HG02623 (cell line): ENCODE results near the gene ZNF25.
A peak's percentile ranks its signal among the peaks of the same experiment; 100 is the strongest.
"Not testable (repeated sequence)": the region's sequence is repeated elsewhere in the genome, so short reads cannot be mapped to it uniquely, and the experiment has no call there.

ENCODE experiments used
- ATAC-seq: cut with Tn5 transposase; IDR thresholded peaks from one replicate; pipeline ENCODE4 v1.9.1; 2021; ENCODE audit warnings: moderate library complexity; ENCODE audit not compliant: unreplicated experiment

Gene ZNF25

DNA sequence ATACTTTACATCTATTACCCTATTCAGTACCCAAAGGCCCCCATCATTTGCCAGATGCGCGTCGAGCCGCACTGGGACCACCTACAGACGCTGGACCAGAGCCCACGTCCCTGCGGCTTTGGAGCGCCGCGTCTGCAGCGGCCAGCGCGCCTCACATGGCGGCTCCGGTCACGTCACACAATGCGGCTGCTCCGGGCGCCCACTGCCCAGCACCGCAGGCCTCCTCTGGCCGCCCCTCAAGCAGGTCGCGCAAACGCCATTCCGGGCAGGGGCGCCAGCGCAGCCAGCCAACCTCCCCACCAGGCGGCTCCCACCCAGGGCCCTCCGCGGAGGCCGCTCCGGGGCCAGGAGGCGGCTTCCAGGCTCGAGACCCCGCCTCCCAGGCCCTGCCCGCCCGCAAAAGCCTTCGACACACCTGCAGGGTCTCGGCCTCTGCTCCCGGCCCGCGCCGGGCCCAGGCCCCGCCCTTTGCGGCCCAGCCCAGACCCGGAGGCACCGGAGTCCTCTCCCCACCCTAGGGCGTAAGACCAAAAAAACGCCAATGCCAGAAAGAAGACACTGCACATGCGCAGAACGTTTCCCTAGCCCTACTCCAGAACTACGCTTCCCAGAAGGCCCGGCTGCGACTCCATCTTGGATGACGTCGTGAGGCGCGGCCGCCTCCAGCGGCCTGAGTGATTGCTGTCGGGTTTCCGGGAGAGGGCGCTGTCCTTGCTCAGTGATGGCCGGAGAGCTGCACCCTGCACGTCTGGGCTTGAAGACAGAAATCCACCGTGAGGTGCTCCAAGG, at the start of gene ZNF25:
TSS of gene ZNF25 (minus strand) at position 557 of the 789 bp plus-strand sequence. CDS start 4,925 bp downstream, outside the sequence.
- peak; percentile 94 for ATAC-seq

DNA sequence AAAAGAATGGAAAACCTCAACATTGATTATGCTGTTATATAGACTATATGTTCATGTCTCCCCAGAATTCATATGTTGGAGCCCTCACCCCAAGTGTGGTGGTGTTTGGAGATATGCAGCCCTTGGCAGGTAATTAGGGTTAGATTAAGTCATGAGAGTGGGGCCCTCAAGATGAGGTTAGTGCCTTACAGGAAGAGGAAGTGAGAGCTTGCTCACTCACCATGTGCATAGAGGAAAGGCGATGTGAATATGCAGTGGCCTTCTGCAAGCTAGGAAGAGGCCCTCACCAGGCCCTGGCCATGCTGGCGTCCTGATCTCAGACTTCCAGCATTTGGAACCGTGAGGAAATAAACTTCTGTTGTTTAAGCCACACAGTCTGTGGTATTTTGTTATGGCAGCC, 48.8 kb upstream of the ZNF25 start:
- ATAC-seq: peak; percentile 85

DNA sequence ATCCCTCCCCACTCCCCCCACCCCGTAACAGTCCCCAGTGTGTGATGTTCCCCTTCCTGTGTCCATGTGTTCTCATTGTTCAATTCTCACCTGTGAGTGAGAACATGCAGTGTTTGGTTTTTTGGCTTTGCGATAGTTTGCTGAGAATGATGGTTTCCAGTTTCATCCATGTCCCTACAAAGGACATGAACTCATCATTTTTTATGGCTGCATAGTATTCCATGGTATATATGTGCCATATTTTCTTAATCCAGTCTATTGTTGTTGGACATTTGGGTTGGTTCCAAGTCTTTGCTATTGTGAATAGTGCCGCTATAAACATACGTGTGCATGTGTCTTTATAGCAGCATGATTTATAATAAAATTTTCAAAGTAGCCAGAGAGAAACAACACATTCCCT, 42.7 kb upstream of the ZNF25 start:
- not testable (repeated sequence) for ATAC-seq

DNA sequence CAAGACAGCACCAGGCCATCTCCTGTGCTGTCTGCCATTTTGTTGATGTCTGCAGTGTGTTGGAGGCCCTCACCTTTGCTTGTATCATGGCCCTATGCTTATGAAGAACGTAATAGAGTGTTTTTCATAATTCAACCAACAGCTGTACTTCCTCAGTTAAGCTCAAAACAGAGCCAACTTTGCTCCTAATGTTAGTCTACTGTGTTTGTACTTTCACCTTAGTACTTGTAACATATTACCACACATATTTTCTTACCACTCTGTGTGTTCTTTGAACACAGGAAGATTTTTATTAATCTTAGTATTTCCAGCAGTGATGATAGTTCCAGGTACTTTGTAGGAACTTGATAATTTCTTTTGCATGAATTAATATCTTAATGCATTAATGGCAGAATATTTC, 39.9 kb upstream of the ZNF25 start:
- ATAC-seq: no peak

DNA sequence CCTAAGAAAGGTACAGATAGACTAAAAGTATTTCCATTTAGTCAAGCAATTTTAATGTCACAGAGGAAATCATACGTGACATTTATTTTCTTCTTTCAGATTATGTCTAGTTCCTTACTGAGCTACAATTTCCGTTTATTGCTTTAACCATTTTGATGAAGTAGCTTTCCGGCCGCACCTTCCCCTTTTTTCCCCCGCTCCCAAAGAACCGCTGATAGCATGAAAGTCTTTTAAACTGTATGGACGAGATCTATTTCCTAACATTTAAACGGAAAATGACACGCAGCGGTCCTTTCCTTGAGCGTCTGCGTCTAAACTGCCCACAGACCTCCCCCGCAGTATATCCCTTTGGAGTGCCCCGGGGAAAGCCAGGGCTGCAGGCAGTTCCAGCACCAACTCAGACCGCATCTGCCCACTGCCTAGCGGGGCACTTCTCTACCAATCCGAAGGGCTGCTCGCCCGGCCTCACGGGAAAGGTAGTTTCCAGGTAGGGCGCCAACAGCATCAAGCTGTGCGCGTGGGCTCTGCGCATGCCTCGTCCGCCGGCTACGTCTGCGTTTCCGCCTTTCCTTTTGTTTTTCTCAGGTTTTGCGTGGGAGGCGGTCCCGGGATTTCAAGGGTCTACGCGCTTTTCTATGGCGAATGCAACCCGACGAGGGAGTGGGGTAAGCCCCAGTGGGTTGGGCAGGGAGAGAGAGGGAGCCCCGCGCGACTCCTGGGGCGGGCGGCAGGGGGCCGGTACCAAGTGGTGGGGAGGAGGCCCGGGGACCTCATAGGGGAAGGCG, 33.9 kb upstream of the ZNF25 start, which contains the start of gene ZNF33A:
TSS of gene ZNF33A (plus strand) at position 557 of the 785 bp plus-strand sequence. CDS start 1,667 bp downstream, outside the sequence.
- peak; percentile 88 for ATAC-seq

DNA sequence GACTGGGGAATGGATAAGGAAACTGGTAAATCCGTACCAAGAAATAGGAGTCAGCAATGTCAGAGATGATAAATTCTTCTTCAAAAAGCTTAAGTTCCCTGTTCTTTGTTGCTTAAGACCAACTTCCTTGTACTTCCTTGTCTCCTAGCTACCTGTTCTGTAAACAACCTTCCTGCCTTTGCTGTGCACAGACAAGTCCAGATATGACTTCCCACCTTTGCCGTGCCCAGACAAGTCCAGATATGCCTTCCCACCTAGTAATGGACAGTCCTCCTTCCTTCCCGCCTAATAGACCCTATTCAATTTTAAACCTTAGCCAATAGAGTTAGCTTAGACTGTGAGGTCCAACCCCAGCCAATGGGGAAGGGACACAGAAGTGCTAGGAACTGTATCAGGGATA, 31.5 kb upstream of the ZNF25 start:
- no peak for ATAC-seq

DNA sequence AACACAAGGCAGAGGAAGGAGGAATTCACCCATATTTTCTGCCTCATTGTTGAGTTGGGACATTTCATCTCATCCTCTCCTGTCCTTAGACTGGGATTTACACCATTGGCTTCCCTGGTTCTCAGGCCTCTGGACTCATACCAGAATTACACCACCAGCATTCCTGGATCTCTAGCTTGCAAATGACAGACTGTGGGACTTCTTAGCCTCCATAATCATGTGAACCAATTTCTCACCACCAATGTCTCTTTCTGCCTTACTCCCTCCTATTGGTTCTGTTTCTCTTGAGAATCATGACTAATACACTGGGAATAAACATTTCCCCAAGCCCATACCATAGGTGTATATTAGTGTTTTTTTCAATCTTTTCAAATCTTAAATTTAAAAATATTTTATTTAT, 31.1 kb upstream of the ZNF25 start:
- ATAC-seq: no peak

DNA sequence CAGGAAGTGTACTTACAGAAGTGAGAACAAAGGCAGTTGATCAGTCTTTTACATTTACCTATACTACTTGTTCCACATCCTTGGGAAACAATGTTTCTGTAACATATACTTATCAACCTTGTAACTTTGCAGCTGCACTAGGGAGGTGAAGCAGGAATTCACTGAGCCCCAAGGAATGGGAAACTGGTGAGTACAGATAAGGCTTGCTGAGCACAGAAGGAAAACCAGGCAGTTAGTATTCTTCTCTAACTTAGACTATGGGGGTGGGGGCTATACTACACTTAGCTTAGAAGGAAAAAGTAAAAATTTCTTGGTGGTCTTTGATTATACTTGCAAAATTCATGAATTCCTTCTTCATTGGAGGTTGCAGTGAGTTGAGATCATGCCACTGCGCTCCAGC, 27.1 kb upstream of the ZNF25 start:
- no peak for ATAC-seq

DNA sequence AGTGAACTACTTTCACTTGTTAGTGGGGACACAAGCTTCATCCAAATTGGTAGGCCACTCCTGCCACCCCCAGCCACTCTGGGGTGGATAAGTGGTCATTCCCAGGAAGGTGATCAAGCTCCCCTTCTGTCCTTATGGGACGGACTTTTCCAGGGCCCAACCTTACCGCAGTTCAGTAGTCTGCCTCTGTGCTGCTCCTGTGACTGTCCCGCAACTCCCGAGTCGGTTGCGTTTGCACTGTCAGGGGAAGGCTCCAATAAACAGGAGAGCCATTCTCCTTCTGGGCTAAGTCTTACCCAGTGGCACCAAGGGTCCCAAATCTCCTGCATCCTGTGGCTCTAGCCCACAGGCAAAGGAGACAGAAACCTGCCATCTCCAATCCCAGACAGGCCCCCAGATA, 26.6 kb upstream of the ZNF25 start:
- ATAC-seq: no peak

DNA sequence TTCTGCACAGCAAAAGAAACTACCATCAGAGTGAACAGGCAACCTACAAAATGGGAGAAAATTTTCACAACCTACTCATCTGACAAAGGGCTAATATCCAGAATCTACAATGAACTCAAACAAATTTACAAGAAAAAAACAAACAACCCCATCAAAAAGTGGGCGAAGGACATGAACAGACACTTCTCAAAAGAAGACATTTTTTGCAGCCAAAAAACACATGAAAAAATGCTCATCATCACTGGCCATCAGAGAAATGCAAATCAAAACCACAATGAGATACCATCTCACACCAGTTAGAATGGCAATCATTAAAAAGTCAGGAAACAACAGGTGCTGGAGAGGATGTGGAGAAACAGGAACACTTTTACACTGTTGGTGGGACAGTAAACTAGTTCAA, 24.0 kb upstream of the ZNF25 start:
- ATAC-seq: not testable (repeated sequence)

DNA sequence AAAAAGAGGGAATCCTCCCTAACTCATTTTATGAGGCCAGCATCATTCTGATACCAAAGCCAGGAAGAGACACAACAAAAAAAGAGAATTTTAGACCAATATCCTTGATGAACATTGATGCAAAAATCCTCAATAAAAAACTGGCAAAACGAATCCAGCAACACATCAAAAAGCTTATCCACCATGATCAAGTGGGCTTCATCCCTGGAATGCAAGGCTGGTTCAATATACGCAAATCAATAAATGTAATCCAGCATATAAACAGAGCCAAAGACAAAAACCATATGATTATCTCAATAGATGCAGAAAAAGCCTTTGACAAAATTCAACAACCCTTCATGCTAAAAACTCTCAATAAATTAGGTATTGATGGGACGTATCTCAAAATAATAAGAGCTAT, 22.5 kb upstream of the ZNF25 start:
- ATAC-seq: not testable (repeated sequence)

DNA sequence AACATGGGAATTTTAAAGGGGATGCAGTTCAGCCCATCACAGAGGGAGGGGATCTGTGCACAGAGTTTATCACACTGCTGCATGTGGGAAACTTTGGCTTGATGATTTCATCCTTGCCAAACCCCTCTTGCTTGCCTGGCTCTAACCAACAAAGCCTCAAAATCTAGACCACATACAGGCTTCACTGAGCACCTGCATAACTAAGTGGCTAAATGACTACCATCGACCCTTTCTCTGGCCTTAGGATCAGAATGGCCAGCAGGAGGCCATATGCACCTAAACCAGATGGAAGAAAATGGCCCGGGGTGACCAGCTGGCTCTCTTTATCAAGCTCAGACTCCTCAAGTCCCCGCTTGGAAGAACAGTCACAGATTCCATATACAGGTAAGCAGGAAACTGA, 15.6 kb upstream of the ZNF25 start:
- no peak for ATAC-seq

DNA sequence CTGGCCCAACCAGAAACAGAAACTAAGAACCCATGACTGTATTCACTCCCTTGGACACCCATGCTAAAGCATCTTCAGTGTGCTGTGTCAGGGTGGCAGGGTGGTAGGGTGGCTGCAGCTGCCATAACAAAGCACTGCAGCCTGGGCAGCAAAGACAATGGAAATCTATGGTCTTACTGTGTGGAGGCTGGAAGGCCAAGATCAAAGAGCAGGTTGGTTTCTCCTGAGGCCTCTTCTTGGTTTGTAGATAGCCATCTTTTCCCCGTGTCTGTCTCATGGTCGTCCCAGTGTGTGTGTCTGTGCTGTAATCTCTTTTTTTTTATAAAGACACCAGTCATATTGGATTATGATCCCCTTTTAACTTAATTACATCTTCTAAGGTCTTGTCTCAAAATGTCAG, 15.2 kb upstream of the ZNF25 start:
- ATAC-seq: no peak

DNA sequence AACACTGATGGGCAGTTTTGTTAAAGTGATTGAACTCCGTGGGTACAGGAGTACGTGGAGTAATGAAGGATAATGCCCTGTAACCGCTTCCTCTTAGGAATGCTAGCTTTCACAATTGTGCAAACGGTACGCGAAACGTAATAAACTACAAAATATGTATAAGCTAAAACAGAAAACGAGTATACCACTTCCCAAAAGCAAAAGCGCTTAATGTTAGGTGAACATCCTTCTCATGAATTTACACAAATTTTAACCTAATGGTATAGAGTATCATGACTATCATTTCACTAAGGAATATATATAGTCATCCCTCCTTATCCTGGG, 395 bp upstream of the ZNF25 start:
- ATAC-seq: no peak

DNA sequence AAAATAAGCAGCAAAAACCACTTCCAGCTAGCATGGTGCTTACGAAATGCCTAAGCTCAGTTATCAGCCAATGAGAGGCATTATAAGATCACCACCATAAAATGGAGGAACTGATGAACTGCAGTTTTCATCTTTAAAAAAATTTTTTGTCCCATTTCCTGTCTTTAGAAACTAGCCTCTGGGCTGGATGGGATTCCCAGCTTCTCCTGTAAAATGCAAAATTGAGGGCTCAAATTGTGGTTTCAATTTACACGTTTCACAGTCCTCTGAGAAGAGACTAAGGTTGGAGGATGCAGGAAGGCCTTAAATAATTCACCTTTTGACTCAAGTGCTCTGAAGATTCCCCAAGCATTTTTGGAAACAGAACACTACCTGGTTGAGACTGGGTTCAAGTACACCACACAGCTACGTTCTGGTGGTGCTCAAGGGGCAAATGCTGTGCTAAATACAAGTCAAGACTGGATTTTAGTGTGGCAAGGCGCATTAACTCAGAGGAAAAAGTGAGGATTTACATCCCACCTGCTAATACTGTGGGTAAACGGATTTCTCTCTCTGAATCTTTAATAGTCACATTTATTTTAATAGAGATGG, 951 bp downstream of the ZNF25 start:
- no peak for ATAC-seq

DNA sequence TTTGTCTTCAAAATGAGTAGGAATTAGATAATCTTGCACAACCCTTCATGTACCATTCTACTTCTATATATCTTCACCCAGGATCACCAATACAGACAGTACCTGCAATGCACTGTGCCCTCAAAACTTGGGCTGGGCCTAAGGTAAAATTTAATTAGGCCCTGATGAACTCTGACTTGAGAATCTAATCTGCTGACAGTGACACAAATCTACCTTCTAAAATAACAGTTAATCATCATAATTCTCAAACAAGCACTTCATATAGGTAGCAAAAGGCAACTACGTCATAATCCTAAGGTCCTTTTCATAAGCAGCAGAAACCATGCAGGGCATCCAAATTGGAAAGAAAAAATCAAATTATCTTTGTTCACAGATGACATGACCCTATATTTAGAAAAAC, 4.1 kb downstream of the ZNF25 start:
- no peak for ATAC-seq

DNA sequence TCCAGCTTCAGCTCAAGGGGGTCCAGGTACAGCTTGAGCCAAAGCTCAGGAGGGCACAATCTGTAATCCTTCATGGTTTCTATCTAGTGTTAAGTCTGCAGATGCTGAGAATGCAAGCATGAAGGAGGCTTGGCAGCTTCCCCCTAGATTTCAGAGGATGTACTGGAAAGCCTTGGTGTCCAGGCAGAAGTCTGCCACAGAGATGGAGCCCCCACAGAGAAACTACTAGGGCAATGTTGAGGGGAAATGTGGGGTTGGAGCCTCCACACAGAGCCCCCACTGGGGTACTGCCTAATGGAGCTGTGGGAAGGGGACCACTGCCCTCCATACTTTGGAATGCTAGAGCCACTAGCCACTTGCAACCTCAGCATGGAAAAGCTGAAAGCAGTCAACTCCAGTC, 11.4 kb downstream of the ZNF25 start:
- ATAC-seq: no peak

DNA sequence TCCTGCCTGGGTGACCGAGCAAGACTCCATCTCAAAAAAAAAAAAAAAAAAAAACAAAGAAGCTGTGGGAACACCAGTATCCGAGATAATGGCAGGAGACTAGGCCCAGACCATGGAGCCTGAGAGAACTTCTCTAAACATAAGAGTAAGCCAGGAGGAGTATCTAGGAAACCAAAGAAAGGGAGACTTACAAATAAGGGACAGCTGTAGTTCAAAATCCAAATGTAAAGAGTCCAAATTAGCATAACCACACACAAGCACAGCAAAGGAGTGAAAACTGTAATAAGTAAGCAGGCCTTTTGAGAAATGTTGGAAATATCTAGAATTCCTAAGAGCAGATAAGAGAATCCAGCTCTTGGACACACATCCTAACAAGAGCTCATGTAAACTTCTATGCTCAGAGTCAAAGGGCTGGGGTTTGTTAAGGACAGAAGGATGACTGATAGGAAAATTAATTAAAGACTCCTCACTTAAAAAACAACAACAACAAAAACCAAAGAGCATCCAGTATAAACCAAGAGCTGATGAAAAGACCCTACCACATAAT, 15.8 kb downstream of the ZNF25 start:
- ATAC-seq: no peak

DNA sequence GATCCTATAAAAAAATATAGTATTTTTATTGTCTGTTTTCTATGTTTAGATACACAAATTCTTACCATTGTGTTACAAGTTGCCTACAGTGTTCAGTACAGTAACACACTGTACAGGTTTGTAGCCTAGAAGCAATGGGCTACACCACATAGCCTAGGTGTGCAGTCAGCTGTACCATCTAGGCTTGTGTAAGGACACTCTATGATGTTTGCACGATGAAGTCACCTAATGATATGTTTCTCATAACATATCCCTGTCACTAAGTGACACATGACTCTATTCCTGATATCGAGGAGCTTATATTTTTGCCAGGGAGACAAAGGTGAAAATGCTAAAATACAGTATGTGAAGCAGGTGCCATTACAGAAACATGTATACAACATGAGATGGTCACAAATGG, 18.6 kb downstream of the ZNF25 start:
- no peak for ATAC-seq

DNA sequence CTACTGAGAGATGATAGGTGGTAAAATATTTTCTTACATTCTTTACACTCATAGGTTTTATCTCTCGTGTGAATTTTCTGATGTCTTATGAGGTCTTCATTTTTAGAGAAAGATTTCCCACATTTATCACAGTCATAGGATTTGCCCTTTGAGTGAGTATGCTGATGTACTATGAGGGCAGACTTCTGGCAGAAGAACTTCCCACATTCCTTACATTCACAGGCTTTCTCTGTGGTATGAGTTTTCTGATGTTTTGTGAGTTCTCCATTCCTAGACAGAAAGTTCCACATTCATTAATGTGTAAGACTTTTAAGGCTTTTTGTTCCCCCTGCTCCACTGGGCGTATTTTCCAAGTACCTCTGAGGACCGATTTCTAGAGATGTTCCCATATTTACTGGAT, 23.5 kb downstream of the ZNF25 start:
- ATAC-seq: no peak

DNA sequence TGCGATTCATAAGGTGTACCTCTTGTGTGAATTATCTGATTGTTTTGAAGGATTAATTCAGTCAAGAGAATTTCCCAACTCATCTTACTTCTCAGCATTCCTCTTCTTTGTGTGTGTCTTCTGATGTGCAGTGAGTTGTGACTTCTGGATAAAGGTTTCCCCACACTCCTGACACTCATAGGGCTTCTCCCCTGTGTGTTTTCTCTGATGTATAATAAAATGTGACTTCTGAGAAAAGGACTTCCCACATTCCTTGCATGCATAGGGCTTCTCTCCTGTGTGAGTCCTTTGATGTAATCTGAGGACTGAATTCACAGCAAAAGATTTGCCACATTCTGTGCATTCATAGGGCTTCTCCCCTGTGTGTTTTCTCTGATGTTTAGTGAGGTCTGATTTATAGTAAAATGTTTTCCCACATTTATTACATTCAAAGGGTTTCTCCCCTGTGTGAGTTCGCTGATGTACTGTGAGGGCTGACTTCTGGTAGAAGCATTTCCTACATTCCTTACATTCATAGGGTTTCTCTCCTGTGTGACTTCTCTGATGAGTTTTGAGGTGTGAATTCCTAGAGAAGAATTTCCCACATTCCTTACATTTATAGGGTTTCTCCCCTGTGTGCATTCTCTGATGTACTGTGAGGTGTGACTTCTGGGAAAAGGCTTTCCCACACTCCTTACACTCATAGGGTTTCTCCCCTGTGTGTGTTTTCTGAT, 24.2 kb downstream of the ZNF25 start:
- ATAC-seq: no peak
